Nephron (organoid): ENCODE measurements around the gene PNLDC1.

Experiments used
- H3K27ac Mint-ChIP-seq, 3 experiments: 2 replicates each; pipeline ENCODE4 v1.8.0; 2020; ENCODE audit warnings: mixed read lengths in 3 of 3, mild to moderate bottlenecking in 2 of 3, moderate library complexity in 1 of 3
- H3K27me3 Mint-ChIP-seq: 2 replicates; pipeline ENCODE4 v1.8.0; 2021; ENCODE audit warnings: low read depth, mild to moderate bottlenecking, moderate library complexity, mixed read lengths
- H3K36me3 Mint-ChIP-seq: 2 replicates; pipeline ENCODE4 v1.8.0; 2020; ENCODE audit warnings: low read depth, mixed read lengths
- H3K4me1 Mint-ChIP-seq: 2 replicates; pipeline ENCODE4 v1.8.0; 2020; ENCODE audit warnings: mixed read lengths
- H3K4me3 Mint-ChIP-seq, 3 experiments: 2 replicates each; pipeline ENCODE4 v1.8.0; 2020; ENCODE audit warnings: mild to moderate bottlenecking in 3 of 3, mixed read lengths in 3 of 3, moderate library complexity in 2 of 3
- H3K9me3 Mint-ChIP-seq: 2 replicates; pipeline ENCODE4 v1.8.0; 2020; ENCODE audit warnings: mixed read lengths
- TF ChIP-seq, protein P1 (sequence below), 3 experiments: fragments of 200-600 bp; sonication (generic); IDR thresholded peaks; one replicate each; pipeline ENCODE4 v1.5.0; 2021; ENCODE audit warnings: antibody characterized with exemption in 3 of 3; ENCODE audit not compliant: unreplicated experiment in 3 of 3

The PNLDC1 gene

DNA sequence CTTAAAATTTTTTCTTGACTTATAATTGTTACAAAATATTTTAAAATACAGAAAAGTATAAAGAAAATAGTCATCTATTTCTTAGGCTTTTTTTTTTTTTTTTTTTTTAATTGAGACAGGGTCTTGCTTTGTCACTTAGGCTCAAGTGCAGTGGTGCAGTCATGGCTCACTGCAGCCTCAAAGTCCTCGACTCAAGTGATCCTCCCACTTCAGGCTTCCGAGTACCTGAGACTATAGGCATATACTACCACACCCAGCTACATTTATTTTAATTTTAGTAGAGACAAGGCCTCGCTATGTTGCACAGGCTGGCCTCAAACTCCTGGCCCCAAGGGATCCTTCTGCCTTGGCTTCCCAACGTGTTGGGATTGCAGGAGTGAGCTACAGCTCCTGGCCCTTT is 43.6 kb upstream of the PNLDC1 start:
- TF ChIP-seq, protein P1, sequence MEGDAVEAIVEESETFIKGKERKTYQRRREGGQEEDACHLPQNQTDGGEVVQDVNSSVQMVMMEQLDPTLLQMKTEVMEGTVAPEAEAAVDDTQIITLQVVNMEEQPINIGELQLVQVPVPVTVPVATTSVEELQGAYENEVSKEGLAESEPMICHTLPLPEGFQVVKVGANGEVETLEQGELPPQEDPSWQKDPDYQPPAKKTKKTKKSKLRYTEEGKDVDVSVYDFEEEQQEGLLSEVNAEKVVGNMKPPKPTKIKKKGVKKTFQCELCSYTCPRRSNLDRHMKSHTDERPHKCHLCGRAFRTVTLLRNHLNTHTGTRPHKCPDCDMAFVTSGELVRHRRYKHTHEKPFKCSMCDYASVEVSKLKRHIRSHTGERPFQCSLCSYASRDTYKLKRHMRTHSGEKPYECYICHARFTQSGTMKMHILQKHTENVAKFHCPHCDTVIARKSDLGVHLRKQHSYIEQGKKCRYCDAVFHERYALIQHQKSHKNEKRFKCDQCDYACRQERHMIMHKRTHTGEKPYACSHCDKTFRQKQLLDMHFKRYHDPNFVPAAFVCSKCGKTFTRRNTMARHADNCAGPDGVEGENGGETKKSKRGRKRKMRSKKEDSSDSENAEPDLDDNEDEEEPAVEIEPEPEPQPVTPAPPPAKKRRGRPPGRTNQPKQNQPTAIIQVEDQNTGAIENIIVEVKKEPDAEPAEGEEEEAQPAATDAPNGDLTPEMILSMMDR (IDR thresholded peaks at IDR 0.05; ENCODE audit: unreplicated experiment in 3 of 3) = no peak
- H3K27ac Mint-ChIP-seq = no peak overlapping the region
- no peaks in the 10 kb centered on the region for H3K27me3 Mint-ChIP-seq
- peaks cover 17% of the 10 kb centered on the region for H3K4me1 Mint-ChIP-seq
- no peak overlapping the region for H3K4me3 Mint-ChIP-seq
- no peaks in the 10 kb centered on the region for H3K9me3 Mint-ChIP-seq
- H3K36me3 Mint-ChIP-seq = peaks cover 67% of the 10 kb centered on the region

DNA sequence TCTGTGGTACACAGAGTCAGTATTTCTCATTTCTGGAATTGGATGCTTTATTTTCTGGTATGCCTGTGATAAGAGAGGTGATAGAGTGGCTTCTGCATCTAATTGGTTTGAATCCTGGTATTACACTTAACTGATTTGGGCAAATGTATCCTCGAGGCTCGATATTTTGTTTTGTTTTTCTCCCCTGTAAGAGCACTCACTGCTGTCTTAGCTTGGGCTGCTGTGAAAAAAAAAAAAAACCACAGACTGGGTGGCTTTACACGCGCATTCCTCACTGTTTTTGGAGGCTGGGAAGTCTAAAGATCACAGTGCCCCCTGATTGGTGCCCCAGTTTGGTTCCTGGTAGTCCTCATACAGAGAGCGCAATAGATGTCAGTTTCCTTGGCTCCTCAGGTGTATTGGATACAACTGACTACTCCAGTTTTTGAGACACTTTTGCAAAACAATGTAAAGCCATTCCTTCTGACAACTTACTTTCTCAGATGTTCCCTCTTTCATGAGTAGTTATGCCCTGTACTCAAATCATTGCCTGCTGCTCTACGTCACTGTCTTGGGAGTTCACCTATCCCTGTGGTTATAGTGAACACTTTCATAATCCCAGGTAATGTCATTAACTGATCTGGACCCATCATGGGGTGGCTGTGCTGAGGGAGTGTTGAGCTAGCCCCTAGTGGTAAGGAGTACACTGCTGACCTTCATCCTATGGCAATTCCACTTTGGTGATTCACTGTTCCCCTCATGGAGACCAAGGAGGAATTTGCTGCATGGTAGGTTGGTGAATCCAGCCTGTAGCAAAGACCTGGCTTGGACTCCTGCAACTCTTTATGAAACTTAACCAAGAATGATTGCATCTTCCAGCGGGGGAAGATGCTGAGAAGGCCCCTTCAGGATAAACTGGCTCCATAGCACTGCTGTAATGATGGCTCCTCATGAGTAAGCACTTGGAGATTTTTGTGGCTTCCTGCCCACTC is 41.8 kb upstream of the PNLDC1 start:
- Mint-ChIP-seq H3K27ac (peak overlapping the region in 1 of 3 experiments; percentile 47), H3K4me1 (peaks cover 17% of the 10 kb centered on the region), H3K36me3 (peaks cover 53% of the 10 kb centered on the region), H3K9me3 (no peaks in the 10 kb centered on the region), H3K4me3 (peak overlapping the region in 2 of 3 experiments; percentile 54 to 62), H3K27me3 (no peaks in the 10 kb centered on the region)
- TF ChIP-seq, protein P1 (IDR thresholded peaks at IDR 0.05; ENCODE audit: unreplicated experiment in 3 of 3) = no peak

DNA sequence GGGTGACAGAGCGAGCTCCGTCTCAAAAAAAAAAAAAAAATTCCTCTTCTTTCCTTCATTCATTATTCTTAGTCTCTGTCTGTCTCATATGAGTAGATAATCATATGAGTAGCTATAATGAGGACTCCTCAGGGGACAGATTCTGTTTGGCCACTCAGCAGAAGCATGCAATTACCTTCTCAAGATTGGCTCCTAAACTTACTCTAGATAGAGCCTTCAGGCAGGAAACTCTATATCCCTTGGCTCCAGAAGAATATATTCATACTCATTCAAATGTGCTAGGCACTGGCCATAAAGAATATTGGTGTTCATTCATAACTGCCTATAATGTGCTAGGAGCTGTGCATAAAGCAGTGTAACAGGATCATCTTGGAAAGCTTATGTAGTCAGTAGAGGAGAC is 40.4 kb upstream of the PNLDC1 start:
- Mint-ChIP-seq H3K27me3 (no peaks in the 10 kb centered on the region), H3K27ac (peak overlapping the region; percentile 56 to 83 (median 65)), H3K4me1 (peaks cover 17% of the 10 kb centered on the region), H3K9me3 (no peaks in the 10 kb centered on the region), H3K4me3 (peak overlapping the region; percentile 64 to 78 (median 71)), H3K36me3 (peaks cover 41% of the 10 kb centered on the region)
- TF ChIP-seq, protein P1 (IDR thresholded peaks at IDR 0.05; ENCODE audit: unreplicated experiment in 3 of 3) = no peak

DNA sequence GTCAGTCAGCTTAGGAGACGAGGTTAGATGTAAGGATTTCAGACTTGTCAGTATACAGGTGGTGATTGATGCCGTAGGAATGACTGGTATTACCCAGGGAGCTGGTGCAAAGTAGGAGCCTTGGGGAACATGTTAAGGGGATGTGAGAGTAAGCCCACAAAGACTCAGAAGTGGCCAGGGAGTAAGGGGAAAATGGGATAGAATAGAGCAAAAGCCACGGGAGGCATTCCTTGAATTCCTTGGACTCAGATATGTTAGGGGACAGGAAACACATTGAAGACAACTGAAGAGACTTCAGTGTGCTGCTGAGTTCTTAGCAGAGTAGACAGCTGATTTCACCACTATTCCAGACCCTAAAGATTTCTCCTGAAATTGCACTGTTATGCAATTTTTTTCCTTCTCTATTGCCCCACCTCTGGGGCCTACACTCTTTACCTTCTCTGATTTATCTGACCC is 39.4 kb upstream of the PNLDC1 start:
- peak overlapping the region; percentile 56 to 99 (median 99) for H3K27ac Mint-ChIP-seq
- no peaks in the 10 kb centered on the region for H3K9me3 Mint-ChIP-seq

DNA sequence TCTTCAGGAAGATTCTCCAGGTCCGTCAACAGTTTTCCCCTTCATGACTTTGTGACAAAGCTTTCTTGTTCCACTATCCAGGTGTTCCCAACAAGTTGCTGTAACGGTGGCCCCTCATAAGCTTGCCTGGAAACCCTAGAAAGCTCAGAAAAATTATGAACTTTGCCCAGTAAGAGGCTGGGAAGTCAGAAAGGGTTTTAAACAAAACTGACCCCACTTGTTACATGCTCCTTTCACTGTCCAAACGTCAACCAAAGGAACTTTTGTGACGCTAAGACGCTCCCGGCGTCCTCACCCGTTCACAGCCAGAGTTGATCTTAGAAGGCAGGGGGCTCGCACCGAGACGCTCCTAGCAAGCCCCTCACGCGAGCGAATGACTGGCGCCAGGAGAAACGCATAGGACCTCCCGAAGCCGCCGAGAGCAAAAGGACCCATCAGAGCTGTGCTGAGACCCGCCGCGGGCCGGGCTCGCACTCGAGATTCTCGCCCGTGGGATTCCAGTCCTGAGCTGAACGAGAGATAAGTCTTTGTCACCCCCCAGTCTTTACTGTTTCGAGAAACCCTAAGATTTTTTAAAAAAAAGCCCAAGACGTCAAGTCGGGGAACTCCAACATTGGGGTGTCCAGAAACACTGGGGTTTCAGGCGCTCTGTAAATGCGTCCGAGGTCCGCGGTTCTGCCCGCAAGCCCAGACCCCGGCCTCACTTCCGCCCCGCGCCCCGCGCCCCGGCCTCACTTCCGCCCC is 38.8 kb upstream of the PNLDC1 start:
- H3K9me3 Mint-ChIP-seq = no peaks in the 10 kb centered on the region
- peak overlapping the region; percentile 56 to 99 (median 99) for H3K27ac Mint-ChIP-seq
- H3K4me1 Mint-ChIP-seq = peaks cover 17% of the 10 kb centered on the region
- TF ChIP-seq, protein P1 (IDR thresholded peaks at IDR 0.05; ENCODE audit: unreplicated experiment in 3 of 3) = no peak
- peak overlapping the region; percentile 89 to 97 (median 90) for H3K4me3 Mint-ChIP-seq
- H3K36me3 Mint-ChIP-seq = peaks cover 35% of the 10 kb centered on the region
- no peaks in the 10 kb centered on the region for H3K27me3 Mint-ChIP-seq

More for the DNA sequence above, 39.4 kb upstream of the PNLDC1 start:
- peaks cover 37% of the 10 kb centered on the region for H3K36me3 Mint-ChIP-seq
- no peaks in the 10 kb centered on the region for H3K27me3 Mint-ChIP-seq
- H3K4me1 Mint-ChIP-seq = peaks cover 17% of the 10 kb centered on the region
- peak overlapping the region; percentile 89 to 97 (median 90) for H3K4me3 Mint-ChIP-seq
- TF ChIP-seq, protein P1 (IDR thresholded peaks at IDR 0.05; ENCODE audit: unreplicated experiment in 3 of 3) = no peak
